Activated CD8-positive, alpha-beta T cell treated with anti-CD3 and anti-CD28 coated beads for 36 hours (primary cell): ENCODE data around the gene AOAH. TPM values are rescaled to one million over a fixed set of nuclear protein-coding genes. Genes with fewer than 3 reads are reported as not detected.

ENCODE experiments used
- ATAC-seq: fragments of 200-7000 bp; cut with Tn5 transposase; one replicate; pipeline ENCODE4 v1.10.0; 2021; ENCODE audit warnings: mild to moderate bottlenecking, moderate library complexity
- CTCF ChIA-PET: fragments of 350-600 bp; sonication (Branson Sonifier 250); formaldehyde crosslinking; loops from one replicate; lab custom pipeline; 2021; ENCODE audit warnings: antibody characterized with exemption; lab: Charles Lee
- POLR2A ChIA-PET: fragments of 350-600 bp; sonication (Branson Sonifier 250); formaldehyde crosslinking; loops from one replicate; lab custom pipeline; 2021; ENCODE audit warnings: antibody characterized with exemption; lab: Charles Lee
- DNase-seq: peaks from one replicate; pipeline ENCODE4 v3.0.0-alpha.2; 2020
- H3K27ac Mint-ChIP-seq: one replicate; pipeline ENCODE4 v1.8.0; 2021; ENCODE audit warnings: mild to moderate bottlenecking, mixed read lengths
- H3K27me3 Mint-ChIP-seq: one replicate; pipeline ENCODE4 v1.8.0; 2021; ENCODE audit warnings: mixed read lengths
- H3K36me3 Mint-ChIP-seq: one replicate; pipeline ENCODE4 v1.8.0; 2021; ENCODE audit warnings: low read depth, mixed read lengths
- H3K4me1 Mint-ChIP-seq: one replicate; pipeline ENCODE4 v1.8.0; 2021; ENCODE audit warnings: low read depth, mixed read lengths
- H3K4me3 Mint-ChIP-seq: one replicate; pipeline ENCODE4 v1.8.0; 2021; ENCODE audit warnings: mild to moderate bottlenecking, moderate library complexity, mixed read lengths
- H3K9me3 Mint-ChIP-seq: one replicate; pipeline ENCODE4 v1.8.0; 2021; ENCODE audit warnings: mixed read lengths
- intact Hi-C: fragments of 100-400 bp; cut with micrococcal nuclease; formaldehyde crosslinking; loops from one replicate; pipeline ENCODE4 v1.10.0; 2022
- total RNA-seq, 2 experiments: library from RNA; stranded (reverse); gene quantifications; one replicate each; pipeline ENCODE4 v1.2.3, GENCODE V29; 2021
- TF ChIP-seq, protein P1 (sequence below): fragments of 200-600 bp; IDR thresholded peaks from one replicate; pipeline ENCODE4 v1.8.0; 2022; ENCODE audit warnings: antibody characterized with exemption, mild to moderate bottlenecking

The AOAH gene
- total RNA-seq, 2 experiments from 2014 or later = 10.4 to 17.1 TPM

DNA sequence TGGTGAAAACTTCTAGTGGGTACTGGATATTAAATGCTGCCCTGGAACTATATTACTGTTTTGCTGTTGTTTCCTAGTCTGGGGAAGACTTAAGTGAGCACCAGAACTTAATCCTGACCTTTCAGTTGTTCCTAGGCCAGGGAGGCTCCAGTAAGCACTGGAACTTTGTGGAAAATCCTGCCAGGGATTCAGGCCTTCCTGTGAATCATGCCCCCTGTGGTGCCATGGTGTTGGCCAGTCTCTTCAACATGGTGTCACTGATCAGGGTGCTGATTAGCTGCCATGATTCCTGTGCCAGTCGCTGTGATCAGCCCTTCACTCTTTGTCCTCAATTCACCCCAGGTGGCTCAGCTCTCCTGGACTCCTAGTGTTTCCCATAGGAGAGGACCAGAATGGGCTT is 8.5 kb upstream of the AOAH start:
- TF ChIP-seq, protein P1, sequence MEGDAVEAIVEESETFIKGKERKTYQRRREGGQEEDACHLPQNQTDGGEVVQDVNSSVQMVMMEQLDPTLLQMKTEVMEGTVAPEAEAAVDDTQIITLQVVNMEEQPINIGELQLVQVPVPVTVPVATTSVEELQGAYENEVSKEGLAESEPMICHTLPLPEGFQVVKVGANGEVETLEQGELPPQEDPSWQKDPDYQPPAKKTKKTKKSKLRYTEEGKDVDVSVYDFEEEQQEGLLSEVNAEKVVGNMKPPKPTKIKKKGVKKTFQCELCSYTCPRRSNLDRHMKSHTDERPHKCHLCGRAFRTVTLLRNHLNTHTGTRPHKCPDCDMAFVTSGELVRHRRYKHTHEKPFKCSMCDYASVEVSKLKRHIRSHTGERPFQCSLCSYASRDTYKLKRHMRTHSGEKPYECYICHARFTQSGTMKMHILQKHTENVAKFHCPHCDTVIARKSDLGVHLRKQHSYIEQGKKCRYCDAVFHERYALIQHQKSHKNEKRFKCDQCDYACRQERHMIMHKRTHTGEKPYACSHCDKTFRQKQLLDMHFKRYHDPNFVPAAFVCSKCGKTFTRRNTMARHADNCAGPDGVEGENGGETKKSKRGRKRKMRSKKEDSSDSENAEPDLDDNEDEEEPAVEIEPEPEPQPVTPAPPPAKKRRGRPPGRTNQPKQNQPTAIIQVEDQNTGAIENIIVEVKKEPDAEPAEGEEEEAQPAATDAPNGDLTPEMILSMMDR = no peak
- Mint-ChIP-seq H3K4me3 (no peak overlapping the region), H3K27ac (no peak overlapping the region), H3K27me3 (no peaks in the 10 kb centered on the region), H3K4me1 (peaks cover 52% of the 10 kb centered on the region), H3K9me3 (peaks cover 22% of the 10 kb centered on the region), H3K36me3 (peaks cover 14% of the 10 kb centered on the region)
- ATAC-seq (no peak), DNase-seq (no peak)
- ChIA-PET POLR2A (interaction anchor here (0.7 to 1.3 kb wide), 2 partner anchors 10 to 56 kb away, joined by 3 read pairs; no protein-coding TSS in a partner anchor), CTCF (interaction anchor here (0.6 to 1.7 kb wide), 2 partner anchors 15 to 16 kb away, joined by 3 to 4 read pairs; no protein-coding TSS in a partner anchor)
- intact Hi-C loops = no loop called here

DNA sequence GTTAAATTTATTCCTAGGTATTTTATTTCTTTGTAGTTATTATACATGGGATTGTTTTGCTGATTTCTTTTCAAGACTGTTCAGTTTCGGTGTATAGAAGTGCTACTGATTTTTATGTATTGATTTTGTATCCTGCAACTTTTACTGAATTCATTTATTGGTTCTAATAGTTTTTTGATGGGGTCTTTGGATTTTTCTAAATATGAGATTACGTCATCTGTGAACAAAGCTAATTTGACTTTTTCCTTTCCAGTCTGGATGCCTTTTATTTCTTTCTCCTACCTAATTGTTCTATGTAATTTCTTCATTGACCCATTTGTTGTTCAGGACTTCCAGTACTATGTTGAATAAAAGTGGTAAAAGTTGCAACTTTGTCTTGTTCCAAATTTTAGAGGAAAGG is 5.8 kb upstream of the AOAH start:
- Mint-ChIP-seq H3K4me3 (no peak overlapping the region), H3K27me3 (no peaks in the 10 kb centered on the region), H3K36me3 (peaks cover 14% of the 10 kb centered on the region), H3K9me3 (peaks cover 22% of the 10 kb centered on the region), H3K27ac (no peak overlapping the region), H3K4me1 (peaks cover 58% of the 10 kb centered on the region)
- DNase-seq = no peak
- ChIA-PET CTCF (interaction anchor here (0.7 kb wide), 1 partner anchor 9 kb away, joined by 3 read pairs; no protein-coding TSS in a partner anchor), POLR2A (no interaction called here)
- ATAC-seq = no peak
- intact Hi-C loops = no loop called here
- TF ChIP-seq, protein P1 = no peak

DNA sequence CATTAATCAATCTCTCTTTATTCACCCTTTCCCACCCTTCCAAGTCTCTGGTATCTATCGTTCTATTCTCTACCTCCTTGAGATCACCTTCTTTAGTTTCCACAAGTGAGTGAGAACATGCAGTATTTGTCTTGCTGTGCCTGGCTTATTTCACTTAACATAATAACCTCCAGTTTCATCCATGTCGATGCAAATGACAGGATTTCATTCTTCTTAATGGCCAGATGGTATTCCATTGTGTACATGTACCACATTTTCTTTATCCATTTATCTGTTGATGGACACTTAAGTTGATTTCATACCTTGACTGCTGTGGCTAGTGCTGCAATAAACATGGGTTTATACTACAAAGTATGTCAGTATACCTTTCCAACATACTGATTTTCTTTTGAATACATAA is 3.8 kb upstream of the AOAH start:
- ATAC-seq = no peak
- POLR2A ChIA-PET = interaction anchor here (0.9 kb wide), 1 partner anchor 9 kb away, joined by 3 read pairs; no protein-coding TSS in a partner anchor
- H3K4me1 Mint-ChIP-seq = peaks cover 59% of the 10 kb centered on the region

DNA sequence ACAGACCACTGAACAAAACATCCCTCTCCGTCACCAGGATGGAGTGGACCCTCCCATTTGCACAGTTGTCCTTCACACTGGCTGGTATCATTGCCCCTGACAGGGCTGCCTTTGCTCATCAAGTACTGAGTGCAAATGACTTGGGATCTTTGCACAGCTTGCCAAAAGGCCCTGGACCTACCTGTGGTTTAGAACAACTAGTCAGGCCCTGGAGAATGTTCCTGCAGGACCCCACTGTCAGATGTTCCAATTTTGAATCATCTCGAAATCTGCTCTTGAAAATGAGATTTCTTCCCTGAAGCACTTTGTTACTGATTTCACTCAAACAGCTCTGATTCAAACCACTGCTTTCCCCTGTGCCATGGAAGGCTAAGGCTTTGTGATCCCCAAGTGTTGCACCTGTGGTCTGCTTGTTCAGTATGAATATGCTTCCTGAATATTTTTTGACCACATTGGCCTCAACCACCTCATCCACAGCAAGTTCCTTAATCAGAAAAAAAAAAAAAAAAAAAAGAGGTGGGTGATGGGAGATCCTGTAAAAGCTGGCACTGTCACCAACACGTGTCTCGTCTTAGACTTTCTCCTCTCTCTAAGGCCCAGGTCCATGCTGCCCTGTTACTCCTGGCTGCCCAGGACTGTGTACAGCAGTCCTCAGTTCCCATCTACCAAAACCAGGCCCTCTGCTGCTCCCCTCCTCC is 2.7 kb upstream of the AOAH start:
- ChIA-PET CTCF (interaction anchor here (0.6 to 3.2 kb wide), 11 partner anchors 8 to 626 kb away, joined by 3 to 14 read pairs (median 3); no protein-coding TSS in a partner anchor), POLR2A (interaction anchor here (0.7 to 2.4 kb wide), 5 partner anchors 8 to 249 kb away, joined by 3 to 11 read pairs (median 3); no protein-coding TSS in a partner anchor)
- Mint-ChIP-seq H3K36me3 (peaks cover 12% of the 10 kb centered on the region), H3K27ac (peak overlapping the region; percentile 88), H3K4me3 (peak overlapping the region; percentile 17), H3K27me3 (no peaks in the 10 kb centered on the region), H3K9me3 (peaks cover 16% of the 10 kb centered on the region), H3K4me1 (peaks cover 61% of the 10 kb centered on the region)
- ATAC-seq (peak; percentile 17), DNase-seq (peak; percentile 49)
- TF ChIP-seq, protein P1 = no peak
- intact Hi-C loops = no loop called here

More for the DNA sequence above, 3.8 kb upstream of the AOAH start:
- CTCF ChIA-PET = interaction anchor here (3.2 kb wide), 1 partner anchor 57 kb away, joined by 14 read pairs; no protein-coding TSS in a partner anchor
- peaks cover 22% of the 10 kb centered on the region for H3K9me3 Mint-ChIP-seq
- TF ChIP-seq, protein P1 = no peak
- no peak overlapping the region for H3K27ac Mint-ChIP-seq
- H3K4me3 Mint-ChIP-seq = no peak overlapping the region
- no peak for DNase-seq
- intact Hi-C loops = no loop called here
- peaks cover 14% of the 10 kb centered on the region for H3K36me3 Mint-ChIP-seq
- H3K27me3 Mint-ChIP-seq = no peaks in the 10 kb centered on the region

DNA sequence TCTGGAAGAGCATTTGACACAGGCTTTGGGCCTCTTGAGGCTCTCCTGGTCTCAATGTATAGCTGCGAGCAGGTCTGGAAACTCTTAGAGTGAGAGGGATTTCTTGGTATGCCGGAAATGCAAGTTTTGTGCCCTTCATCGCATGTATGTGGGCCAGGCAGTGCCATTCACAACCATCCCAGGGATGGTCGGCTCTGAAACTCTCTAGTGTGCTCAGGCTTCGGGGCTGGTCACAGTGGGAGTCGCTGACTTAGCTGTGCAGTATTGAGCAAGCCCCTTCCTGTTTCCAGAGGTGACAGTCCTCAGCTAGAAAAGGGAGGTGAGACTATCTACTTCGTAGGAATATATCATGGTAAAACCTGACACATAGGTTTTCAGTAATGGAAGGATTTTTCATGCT is 2.0 kb upstream of the AOAH start:
- Mint-ChIP-seq H3K27ac (peak overlapping the region; percentile 88), H3K9me3 (peaks cover 13% of the 10 kb centered on the region), H3K4me3 (peak overlapping the region; percentile 17), H3K36me3 (peaks cover 14% of the 10 kb centered on the region), H3K4me1 (peaks cover 64% of the 10 kb centered on the region), H3K27me3 (no peaks in the 10 kb centered on the region)
- ATAC-seq (peak; percentile 14), DNase-seq (peak; percentile 38)
- ChIA-PET CTCF (interaction anchor here (1.1 to 3.2 kb wide), 7 partner anchors 9 to 62 kb away, joined by 3 to 14 read pairs (median 3); no protein-coding TSS in a partner anchor), POLR2A (interaction anchor here (0.7 to 2.4 kb wide), 6 partner anchors 9 to 248 kb away, joined by 3 to 11 read pairs (median 4); no protein-coding TSS in a partner anchor)
- intact Hi-C loops = no loop called here
- TF ChIP-seq, protein P1 = no peak
